NB4 (cell line): Measurements from ENCODE around the gene IWS1.
A peak's percentile ranks its signal among the peaks of the same experiment; 100 is the strongest.

Experiments used
- DNase-seq: peaks from one replicate; pipeline ENCODE4 v3.0.0; 2010; ENCODE audit warnings: low read depth
- H3K4me3 ChIP-seq: one replicate; pipeline ENCODE4 v1.5.1; 2011; ENCODE audit warnings: mild to moderate bottlenecking, low read depth, low read length, moderate library complexity
- MYC ChIP-seq: IDR thresholded peaks from 2 replicates; pipeline ENCODE4 v1.6.1; 2011; ENCODE audit warnings: low read depth, low read length
- POLR2A ChIP-seq: IDR thresholded peaks from 2 replicates; pipeline ENCODE4 v1.6.1; 2011; ENCODE audit warnings: mild to moderate bottlenecking; ENCODE audit not compliant: insufficient read length; ENCODE audit errors: extremely low read depth
- TF ChIP-seq, protein P1 (sequence below): IDR thresholded peaks from 2 replicates; pipeline ENCODE4 v1.6.1; 2011; ENCODE audit warnings: low read depth, low read length
- TF ChIP-seq, protein P2 (sequence below): IDR thresholded peaks from one replicate; pipeline ENCODE4 v1.5.1; 2012; ENCODE audit warnings: low read depth, low read length

IWS1 gene

DNA sequence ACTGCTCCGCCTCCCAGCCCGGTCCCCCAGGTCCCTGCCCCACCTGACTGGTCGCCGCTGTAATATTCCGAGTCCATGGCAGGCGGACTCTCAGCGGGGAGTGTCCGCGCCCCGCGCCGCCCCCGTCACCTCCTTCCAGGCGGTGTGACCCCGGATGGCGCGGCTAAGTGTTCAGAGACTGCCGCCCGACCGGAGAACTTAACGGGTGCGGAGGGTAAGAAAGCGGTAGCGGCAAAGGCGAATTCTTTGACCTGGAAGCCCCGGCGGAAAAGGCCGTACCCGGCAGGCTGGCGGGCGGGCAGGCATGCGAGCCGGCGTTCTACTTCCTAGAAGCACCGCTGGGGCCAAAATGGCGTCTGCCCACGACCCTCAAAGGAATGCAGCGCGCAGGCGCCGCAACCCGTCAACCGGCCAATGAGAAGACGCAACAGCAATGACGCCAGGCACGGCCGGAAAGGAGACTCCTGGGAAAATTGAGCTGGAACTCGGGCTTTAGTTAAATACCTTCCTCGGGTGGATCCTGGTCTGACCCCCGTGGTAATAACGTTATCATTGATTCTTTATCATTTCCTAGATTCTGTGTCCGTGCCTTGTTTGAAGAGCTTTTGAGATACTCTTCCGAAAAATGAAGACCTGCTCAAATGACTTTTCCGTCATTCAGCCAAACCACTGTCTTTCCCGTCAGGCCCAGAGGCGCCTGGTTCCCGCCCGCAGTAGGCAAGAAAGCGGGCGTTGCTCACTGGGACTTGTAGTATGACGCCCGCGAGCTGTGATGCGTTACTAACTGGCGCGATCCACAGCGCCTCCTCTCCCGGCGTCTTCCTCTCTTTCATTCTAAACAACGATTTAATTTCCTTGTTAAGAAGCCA, at the start of gene IWS1:
Gene IWS1 (minus strand): TSS at position 358 of the 869 bp plus-strand sequence. CDS start 281 bp downstream, at position 77.
- TF ChIP-seq, protein P1, sequence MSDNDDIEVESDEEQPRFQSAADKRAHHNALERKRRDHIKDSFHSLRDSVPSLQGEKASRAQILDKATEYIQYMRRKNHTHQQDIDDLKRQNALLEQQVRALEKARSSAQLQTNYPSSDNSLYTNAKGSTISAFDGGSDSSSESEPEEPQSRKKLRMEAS = peak; percentile 22
- TF ChIP-seq MYC = peak; percentile 49
- TF ChIP-seq, protein P2, sequence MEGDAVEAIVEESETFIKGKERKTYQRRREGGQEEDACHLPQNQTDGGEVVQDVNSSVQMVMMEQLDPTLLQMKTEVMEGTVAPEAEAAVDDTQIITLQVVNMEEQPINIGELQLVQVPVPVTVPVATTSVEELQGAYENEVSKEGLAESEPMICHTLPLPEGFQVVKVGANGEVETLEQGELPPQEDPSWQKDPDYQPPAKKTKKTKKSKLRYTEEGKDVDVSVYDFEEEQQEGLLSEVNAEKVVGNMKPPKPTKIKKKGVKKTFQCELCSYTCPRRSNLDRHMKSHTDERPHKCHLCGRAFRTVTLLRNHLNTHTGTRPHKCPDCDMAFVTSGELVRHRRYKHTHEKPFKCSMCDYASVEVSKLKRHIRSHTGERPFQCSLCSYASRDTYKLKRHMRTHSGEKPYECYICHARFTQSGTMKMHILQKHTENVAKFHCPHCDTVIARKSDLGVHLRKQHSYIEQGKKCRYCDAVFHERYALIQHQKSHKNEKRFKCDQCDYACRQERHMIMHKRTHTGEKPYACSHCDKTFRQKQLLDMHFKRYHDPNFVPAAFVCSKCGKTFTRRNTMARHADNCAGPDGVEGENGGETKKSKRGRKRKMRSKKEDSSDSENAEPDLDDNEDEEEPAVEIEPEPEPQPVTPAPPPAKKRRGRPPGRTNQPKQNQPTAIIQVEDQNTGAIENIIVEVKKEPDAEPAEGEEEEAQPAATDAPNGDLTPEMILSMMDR = peak; percentile 36
- TF ChIP-seq POLR2A = peak; percentile 60
- peak within 1 kb of the TSS; percentile 91 for H3K4me3 ChIP-seq
- peak; percentile 98 for DNase-seq

DNA sequence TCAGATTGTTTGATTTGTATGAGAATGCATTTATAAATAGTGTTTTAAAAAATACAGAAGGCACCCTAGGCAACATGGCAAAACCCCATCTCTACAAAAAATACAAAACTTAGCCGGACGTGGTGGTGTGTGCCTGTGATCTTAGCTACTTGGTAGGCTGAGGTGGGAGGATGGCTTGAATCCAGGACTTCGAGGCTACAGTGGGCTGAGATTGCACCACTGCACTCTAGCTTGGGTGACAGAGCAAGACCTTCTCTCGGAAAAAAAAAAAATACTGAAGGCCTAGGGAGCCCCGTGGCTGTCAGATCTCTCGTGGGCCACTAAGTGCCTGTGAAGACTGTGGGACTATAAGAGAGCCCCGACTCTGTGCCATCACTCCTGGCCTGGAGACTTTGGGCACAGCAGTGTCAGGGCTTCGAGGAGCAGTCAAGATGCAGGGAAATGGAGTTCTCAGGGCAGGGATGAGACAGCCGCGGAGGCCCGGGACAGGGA, 49.7 kb upstream of the IWS1 start:
- H3K4me3 ChIP-seq = no peak overlapping the region
- TF ChIP-seq POLR2A (no peak), MYC (no peak)
- TF ChIP-seq, protein P2 = no peak
- TF ChIP-seq, protein P1 = no peak
- no peak for DNase-seq

DNA sequence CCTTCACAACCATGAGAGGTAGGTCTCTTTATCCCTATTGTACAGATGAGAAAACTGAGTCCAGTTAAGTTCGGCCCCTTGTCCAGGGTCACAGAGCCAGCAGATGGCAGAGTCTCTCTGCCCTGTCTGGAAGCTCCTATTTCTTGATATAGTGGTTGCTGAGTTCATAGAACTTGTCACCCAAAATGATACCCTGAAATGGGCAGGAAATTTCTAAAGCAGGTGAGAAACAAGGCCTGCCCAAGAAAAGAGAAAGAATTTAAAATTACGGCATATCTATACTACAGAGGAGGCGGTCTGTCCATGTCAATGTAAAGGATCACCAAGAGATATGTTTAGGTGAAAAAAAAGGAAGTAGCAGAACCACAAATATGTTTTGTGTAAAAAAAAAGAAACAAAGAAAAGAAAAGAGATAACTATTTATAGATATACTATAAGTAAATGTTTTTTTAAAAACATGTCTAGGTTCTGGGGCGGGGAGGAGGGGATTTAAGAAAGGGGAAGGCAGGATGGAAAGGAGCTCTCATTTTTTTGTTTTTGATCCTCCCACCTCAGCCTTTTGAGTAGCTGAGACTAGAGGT, 49.0 kb upstream of the IWS1 start:
- peak; percentile 49 for DNase-seq
- no peak overlapping the region for H3K4me3 ChIP-seq
- no peak for TF ChIP-seq POLR2A
- TF ChIP-seq, protein P2 = no peak
- TF ChIP-seq, protein P1 = no peak
- no peak for TF ChIP-seq MYC

DNA sequence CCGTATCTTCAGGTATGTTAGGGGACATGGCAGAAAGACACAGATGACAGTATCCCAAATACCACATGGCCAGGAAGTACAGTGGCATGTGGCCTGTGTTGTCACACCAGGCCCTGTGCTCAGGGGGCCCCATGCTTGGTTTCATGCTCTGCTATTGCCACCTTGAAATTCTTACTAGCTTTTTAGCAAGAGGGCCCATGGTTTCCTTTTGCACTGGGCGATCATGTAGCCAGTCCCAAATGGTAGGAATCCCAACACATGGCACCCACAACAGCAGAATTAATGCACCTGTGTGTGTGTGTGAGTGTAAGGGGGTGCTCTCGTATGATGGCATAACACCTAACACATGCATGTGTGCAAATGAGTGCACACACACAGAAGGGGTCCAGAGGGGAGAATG, 48.4 kb upstream of the IWS1 start:
- TF ChIP-seq, protein P2 = no peak
- TF ChIP-seq MYC = no peak
- TF ChIP-seq, protein P1 = peak; percentile 45
- TF ChIP-seq POLR2A = no peak
- H3K4me3 ChIP-seq = no peak overlapping the region
- DNase-seq = no peak

DNA sequence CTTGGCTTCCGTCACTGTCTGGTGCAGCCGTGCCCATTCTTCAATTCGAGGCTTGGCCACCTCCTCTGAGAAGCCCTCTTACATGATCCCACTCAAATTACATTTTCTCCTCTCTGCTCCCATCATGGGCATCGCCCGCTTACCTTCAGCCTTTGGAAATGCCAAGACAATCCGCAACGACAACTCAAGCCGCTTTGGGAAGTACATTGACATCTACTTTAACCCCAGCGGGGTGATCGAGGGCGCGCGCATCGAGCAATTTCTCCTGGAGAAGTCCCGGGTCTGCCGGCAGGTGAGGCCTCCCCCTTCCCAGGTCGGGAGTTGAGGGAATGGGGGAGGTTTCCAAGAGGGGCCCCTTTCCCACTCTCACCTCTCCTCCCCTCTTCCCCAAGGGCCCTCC, 47.5 kb upstream of the IWS1 start:
- TF ChIP-seq MYC (no peak), POLR2A (no peak)
- TF ChIP-seq, protein P1 = no peak
- TF ChIP-seq, protein P2 = no peak
- H3K4me3 ChIP-seq = no peak overlapping the region
- no peak for DNase-seq
